T-cell (primary cell): Measurements from ENCODE around the gene HOXA3. TPM values are rescaled to one million over a fixed set of nuclear protein-coding genes. Genes with fewer than 3 reads are reported as not detected.

ENCODE experiments used
- ATAC-seq, 4 experiments: fragments of 200-7000 bp in 3 of 4; fragments of 150-1000 bp in 1 of 4; cut with Tn5 transposase; replicated peaks in 1 of 4; 1 replicate in 3 of 4; 2 replicates in 1 of 4; pipeline ENCODE4 v1.10.0; 2021; ENCODE audit warnings: moderate library complexity in 3 of 4, mild to moderate bottlenecking in 2 of 4, moderate number of reproducible peaks in 1 of 4
- CTCF ChIA-PET, 2 donors: fragments of 300-600 bp; sonication (Branson Sonifier 250); formaldehyde crosslinking; loops; one replicate each; lab custom pipeline; 2022; ENCODE audit warnings: antibody characterized with exemption in 2 of 2; lab: Charles Lee
- POLR2A ChIA-PET, 2 donors: fragments of 300-600 bp; sonication (Branson Sonifier 250); formaldehyde crosslinking; loops; one replicate each; lab custom pipeline; 2022; ENCODE audit warnings: antibody characterized with exemption in 2 of 2; lab: Charles Lee
- DNase-seq, 35 experiments: peaks; one replicate each; pipeline versions ENCODE4 v3.0.0 to v3.0.0-alpha.2; 2013 to 2023
- H3K27ac ChIP-seq: one replicate; pipeline ENCODE4 v1.5.1; 2013; ENCODE audit warnings: low read length
- H3K27me3 ChIP-seq, 2 experiments: replicated peaks in 1 of 2; 1 replicate in 1 of 2; 2 replicates in 1 of 2; pipeline versions ENCODE4 v1.6.1 to v1.7.0; 2013; ENCODE audit warnings: low read length in 1 of 2, mixed read lengths in 1 of 2; ENCODE audit not compliant: control insufficient read depth in 2 of 2, insufficient read depth in 2 of 2; ENCODE audit errors: extremely low read depth in 1 of 2
- H3K36me3 ChIP-seq, 2 donors: 1 replicate in 1 of 2; 2 replicates in 1 of 2; pipeline versions ENCODE4 v1.6.1 to v1.7.0; 2013; ENCODE audit warnings: low read length in 1 of 2; ENCODE audit not compliant: control insufficient read depth in 2 of 2, insufficient read depth in 1 of 2; ENCODE audit errors: extremely low read depth in 1 of 2
- H3K4me1 ChIP-seq, 2 experiments: 1 replicate in 1 of 2; 2 replicates in 1 of 2; pipeline versions ENCODE4 v1.6.1 to v1.7.0; 2013; ENCODE audit warnings: low read length in 2 of 2, mixed read lengths in 1 of 2; ENCODE audit not compliant: insufficient read depth in 2 of 2, control insufficient read depth in 1 of 2; ENCODE audit errors: extremely low read depth in 1 of 2
- H3K4me3 ChIP-seq, 2 donors: 1 replicate in 1 of 2; 2 replicates in 1 of 2; pipeline versions ENCODE4 v1.5.1 to v1.7.0; 2013; ENCODE audit warnings: mild to moderate bottlenecking in 2 of 2, low read length in 1 of 2, moderate library complexity in 1 of 2; ENCODE audit not compliant: control insufficient read depth in 1 of 2; ENCODE audit errors: extremely low read depth in 1 of 2
- H3K9me3 ChIP-seq: 2 replicates; pipeline ENCODE4 v1.7.0; 2013
- H3K27ac Mint-ChIP-seq, 2 donors: one replicate each; pipeline ENCODE4 v1.8.0; 2020 to 2021; ENCODE audit warnings: mild to moderate bottlenecking in 2 of 2, mixed read lengths in 2 of 2
- H3K27me3 Mint-ChIP-seq, 2 donors: one replicate each; pipeline ENCODE4 v1.8.0; 2021 to 2022; ENCODE audit warnings: mixed read lengths in 2 of 2
- H3K36me3 Mint-ChIP-seq: one replicate; pipeline ENCODE4 v1.8.0; 2021; ENCODE audit warnings: mixed read lengths
- H3K4me1 Mint-ChIP-seq, 3 donors: one replicate each; pipeline ENCODE4 v1.8.0; 2020 to 2022; ENCODE audit warnings: mixed read lengths in 3 of 3, mild to moderate bottlenecking in 1 of 3
- H3K4me3 Mint-ChIP-seq, 3 donors: one replicate each; pipeline ENCODE4 v1.8.0; 2020 to 2022; ENCODE audit warnings: mild to moderate bottlenecking in 3 of 3, mixed read lengths in 3 of 3, moderate library complexity in 3 of 3
- H3K9me3 Mint-ChIP-seq, 3 donors: one replicate each; pipeline ENCODE4 v1.8.0; 2020 to 2022; ENCODE audit warnings: mixed read lengths in 3 of 3
- WGBS: methylation state at CpG from one replicate; pipeline ENCODE4 v1.1.5; 2013; ENCODE audit warnings: missing lambda C conversion rate; ENCODE audit not compliant: insufficient coverage; 5-methylcytosine and 5-hydroxymethylcytosine counted together
- total RNA-seq, 35 experiments: library from RNA in 6 of 35; stranded (reverse) in 6 of 35; fragments of 120-200 nt in 1 of 35; gene quantifications; one replicate each; pipeline versions ENCODE4 v1.2.1 to v1.2.4 and lab custom pipeline; 2013 to 2026

The HOXA3 gene
- total RNA-seq, 5 donors from 2014 or later (not counting 1 experiment from before 2014, with no cell fraction given) = 0.79 to 1.4 TPM; not detected in 3

DNA sequence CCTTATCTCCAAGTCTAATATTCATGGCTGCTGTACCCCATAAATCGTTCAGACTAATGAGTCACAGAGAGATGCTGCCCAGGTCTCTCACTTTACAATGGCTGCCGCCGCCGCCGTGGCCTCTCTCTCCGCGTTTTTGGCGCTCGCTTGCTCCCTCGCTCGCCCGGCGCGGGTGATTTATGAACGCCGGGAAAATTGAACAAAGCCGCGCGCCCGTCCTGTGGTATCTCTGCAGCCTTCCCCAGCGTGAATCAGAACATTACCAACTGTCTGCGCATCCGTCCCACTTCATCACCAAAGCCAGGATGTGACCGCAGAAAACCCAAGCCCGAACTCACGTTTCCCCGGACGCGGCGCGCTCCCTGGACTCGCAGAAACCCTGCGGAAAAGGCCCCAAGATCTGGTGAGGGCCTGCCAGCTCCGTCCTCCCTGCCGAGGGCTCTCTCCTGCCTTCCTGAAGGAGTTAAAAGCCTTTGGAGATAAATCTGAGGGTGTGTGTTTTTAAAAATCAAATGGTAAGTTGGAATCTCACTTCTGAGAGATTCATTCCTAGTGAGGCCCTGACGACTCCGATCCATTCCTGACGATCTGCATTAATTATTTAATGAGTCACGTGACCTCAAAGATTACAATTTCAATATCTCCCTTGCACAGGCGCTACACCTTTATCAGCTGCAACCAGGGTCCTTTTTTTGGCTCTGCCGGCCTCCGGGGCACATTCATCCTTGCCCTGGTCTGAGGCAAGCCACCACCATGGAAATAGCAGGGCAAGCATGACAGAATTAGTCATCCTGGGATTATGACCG, 28.1 kb downstream of the HOXA3 start:
- H3K36me3 ChIP-seq = no peaks in the 10 kb centered on the region
- no peak overlapping the region for H3K4me3 ChIP-seq
- H3K27me3 ChIP-seq = peaks cover 0 to 28% of the 10 kb centered on the region in 2 experiments
- peaks cover 4 to 43% of the 10 kb centered on the region in 2 donors for H3K27me3 Mint-ChIP-seq
- ChIA-PET CTCF (no interaction called here), POLR2A (no interaction called here)
- DNase-seq = no peak
- no peaks in the 10 kb centered on the region for H3K9me3 ChIP-seq
- H3K36me3 Mint-ChIP-seq = no peaks in the 10 kb centered on the region
- no peaks in the 10 kb centered on the region for H3K9me3 Mint-ChIP-seq
- 97% methylated on average over 29 of the region's 43 CpGs for WGBS
- H3K27ac ChIP-seq = no peak overlapping the region
- H3K4me1 Mint-ChIP-seq = peaks cover 0 to 1% (median 0%) of the 10 kb centered on the region in 3 donors
- H3K4me1 ChIP-seq = no peaks in the 10 kb centered on the region
- ATAC-seq = no peak
- H3K27ac Mint-ChIP-seq = no peak overlapping the region
- H3K4me3 Mint-ChIP-seq = no peak overlapping the region

DNA sequence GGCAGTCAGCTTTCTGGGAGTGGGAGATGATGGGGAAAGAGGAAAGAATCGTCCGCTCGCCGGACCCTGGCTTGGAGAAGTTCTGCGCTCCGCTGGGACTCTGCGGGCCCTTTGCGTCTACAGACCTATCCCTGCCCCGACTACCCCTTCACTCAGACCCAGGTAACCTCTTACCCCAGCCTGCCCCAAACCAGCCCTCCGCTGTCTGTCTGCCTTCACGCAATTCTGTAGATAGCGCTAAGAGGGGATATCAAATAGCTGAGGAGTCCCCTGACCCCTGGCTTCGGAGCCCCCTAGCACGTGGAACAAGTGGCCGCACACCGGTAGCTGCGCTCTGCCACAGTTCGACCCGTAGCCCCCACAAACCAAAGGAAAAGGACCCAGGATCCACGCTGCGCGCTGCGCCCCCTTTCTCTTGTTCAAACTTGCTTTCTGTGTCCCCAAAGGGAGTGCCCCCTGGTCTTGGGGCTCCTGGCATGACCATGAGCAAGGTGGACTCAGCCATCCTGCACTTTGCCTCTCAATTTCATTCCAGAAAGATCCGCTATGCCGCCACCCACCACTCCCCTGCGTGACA, 28.8 kb downstream of the HOXA3 start:
- CTCF ChIA-PET = no interaction called here
- Histone ChIP-seq H3K27me3 (peaks cover 0 to 25% of the 10 kb centered on the region in 2 experiments), H3K4me1 (no peaks in the 10 kb centered on the region), H3K4me3 (no peak overlapping the region), H3K36me3 (no peaks in the 10 kb centered on the region), H3K27ac (no peak overlapping the region), H3K9me3 (no peaks in the 10 kb centered on the region)
- ATAC-seq (no peak), DNase-seq (no peak)
- POLR2A ChIA-PET = no interaction called here
- Mint-ChIP-seq H3K27me3 (peaks cover 4 to 37% of the 10 kb centered on the region in 2 donors), H3K4me3 (no peak overlapping the region), H3K9me3 (no peaks in the 10 kb centered on the region), H3K4me1 (no peaks in the 10 kb centered on the region), H3K36me3 (no peaks in the 10 kb centered on the region), H3K27ac (no peak overlapping the region)
- 98% methylated on average over 9 of the region's 26 CpGs for WGBS

DNA sequence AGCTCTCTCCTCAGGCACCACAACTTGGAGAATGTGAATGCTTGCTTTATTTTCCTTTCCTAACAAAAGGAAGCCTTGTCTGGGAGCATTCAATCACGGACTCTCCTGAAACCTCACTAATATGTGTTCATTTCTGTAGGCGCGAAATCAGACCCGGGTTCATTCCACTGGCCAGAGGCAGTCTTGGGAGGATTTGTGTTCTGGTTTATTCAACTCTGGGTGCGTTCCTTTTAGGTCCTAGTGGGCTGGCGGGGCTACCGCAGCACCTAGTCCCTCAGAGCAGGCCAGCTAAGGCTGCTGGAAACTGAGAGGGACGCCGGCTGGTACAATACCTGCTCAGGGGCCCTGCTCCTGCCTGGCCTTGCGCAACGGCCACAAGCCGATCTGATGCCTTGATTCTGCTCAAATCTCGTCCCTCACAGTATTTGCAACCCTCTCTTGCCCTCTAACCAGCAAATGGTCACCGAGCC, 29.3 kb downstream of the HOXA3 start:
- Histone ChIP-seq H3K27ac (no peak overlapping the region), H3K9me3 (no peaks in the 10 kb centered on the region), H3K4me1 (no peaks in the 10 kb centered on the region), H3K27me3 (peaks cover 0 to 28% of the 10 kb centered on the region in 2 experiments), H3K4me3 (no peak overlapping the region), H3K36me3 (no peaks in the 10 kb centered on the region)
- DNase-seq (no peak), ATAC-seq (no peak)
- no peaks in the 10 kb centered on the region for H3K9me3 Mint-ChIP-seq
- WGBS = 91% methylated on average over 8 of the region's 14 CpGs
- H3K4me3 Mint-ChIP-seq = no peak overlapping the region
- peaks cover 4 to 37% of the 10 kb centered on the region in 2 donors for H3K27me3 Mint-ChIP-seq
- H3K4me1 Mint-ChIP-seq = no peaks in the 10 kb centered on the region
- POLR2A ChIA-PET = no interaction called here
- H3K36me3 Mint-ChIP-seq = no peaks in the 10 kb centered on the region
- CTCF ChIA-PET = no interaction called here
- H3K27ac Mint-ChIP-seq = no peak overlapping the region

DNA sequence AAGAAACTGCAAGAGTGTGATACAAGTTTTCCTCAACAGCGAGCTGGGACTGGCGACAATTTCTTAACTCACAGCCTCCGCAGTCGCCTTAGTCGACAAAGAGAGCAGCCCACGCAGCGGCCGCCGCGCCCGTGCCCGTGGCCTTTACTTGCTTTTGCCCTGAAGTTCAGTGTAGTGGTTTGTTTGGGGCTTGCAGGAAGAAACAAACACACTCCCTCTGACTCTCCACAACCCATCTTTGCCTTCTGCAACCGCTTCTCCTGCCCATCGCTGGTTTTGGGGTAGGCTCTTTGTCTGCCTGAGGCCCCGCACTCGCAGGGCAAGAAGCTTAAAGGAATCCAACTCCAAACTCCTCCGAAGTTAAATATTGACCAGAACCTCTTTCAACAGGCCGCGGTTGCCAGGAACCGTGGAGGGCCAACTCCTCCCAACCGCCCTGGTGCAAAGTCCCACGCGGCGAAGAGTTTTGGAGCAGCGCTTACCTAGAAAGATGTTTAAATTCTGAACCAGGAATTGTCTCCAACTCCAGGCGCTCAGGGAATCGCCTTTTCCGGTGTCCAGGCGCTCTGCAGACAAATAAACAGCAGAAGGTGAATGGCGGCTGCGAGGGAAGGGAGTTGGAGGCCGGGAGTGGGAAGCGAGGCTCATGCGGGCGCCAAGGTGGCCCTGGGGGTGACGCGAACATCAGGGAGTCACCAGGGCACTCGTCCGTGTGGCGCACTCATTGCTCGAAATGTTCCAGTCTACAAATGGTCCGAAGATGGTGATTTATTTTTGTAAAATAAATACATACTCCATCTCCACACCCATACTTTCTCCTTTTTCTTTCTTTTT, 30.1 kb downstream of the HOXA3 start:
- Histone ChIP-seq H3K4me3 (no peak overlapping the region), H3K36me3 (no peaks in the 10 kb centered on the region), H3K27me3 (peaks cover 0 to 36% of the 10 kb centered on the region in 2 experiments), H3K4me1 (no peaks in the 10 kb centered on the region), H3K9me3 (no peaks in the 10 kb centered on the region), H3K27ac (no peak overlapping the region)
- Mint-ChIP-seq H3K27ac (no peak overlapping the region), H3K4me3 (no peak overlapping the region), H3K4me1 (no peaks in the 10 kb centered on the region), H3K27me3 (peaks cover 4 to 31% of the 10 kb centered on the region in 2 donors), H3K36me3 (no peaks in the 10 kb centered on the region), H3K9me3 (no peaks in the 10 kb centered on the region)
- 88% methylated on average over 15 of the region's 42 CpGs for WGBS
- ATAC-seq (no peak), DNase-seq (no peak)
- CTCF ChIA-PET = no interaction called here
- POLR2A ChIA-PET = no interaction called here

DNA sequence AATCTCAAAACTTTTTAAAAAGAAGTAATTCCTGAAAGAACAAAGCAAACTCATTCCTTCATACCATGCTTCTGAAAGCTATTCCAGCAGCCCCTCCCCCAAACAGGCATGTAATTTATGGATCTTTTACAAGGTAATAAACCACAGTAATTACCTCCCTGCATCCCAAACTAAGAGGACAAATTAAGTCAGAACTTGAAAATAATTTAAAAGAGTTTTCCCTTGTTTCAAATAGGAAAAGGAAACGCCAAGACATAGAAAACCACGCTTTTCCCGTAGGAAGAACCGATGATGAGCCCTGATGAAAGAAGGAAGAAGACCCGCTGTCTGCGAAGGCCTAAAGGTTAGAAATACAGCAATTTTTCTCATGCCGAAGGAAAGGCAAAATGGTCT, 30.7 kb downstream of the HOXA3 start:
- no peak for DNase-seq
- Mint-ChIP-seq H3K27ac (no peak overlapping the region), H3K4me3 (no peak overlapping the region), H3K36me3 (no peaks in the 10 kb centered on the region), H3K4me1 (no peaks in the 10 kb centered on the region), H3K27me3 (peaks cover 4 to 30% of the 10 kb centered on the region in 2 donors), H3K9me3 (no peaks in the 10 kb centered on the region)
- WGBS = 81% methylated on average over 7 of the region's 7 CpGs
- ATAC-seq = no peak
- H3K9me3 ChIP-seq = no peaks in the 10 kb centered on the region
- ChIA-PET CTCF (interaction anchor here in 1 of 2 donors (0.8 kb wide), 1 partner anchor 1464 kb away, joined by 4 read pairs; no protein-coding TSS in a partner anchor), POLR2A (no interaction called here)
- H3K36me3 ChIP-seq = no peaks in the 10 kb centered on the region
- no peaks in the 10 kb centered on the region for H3K4me1 ChIP-seq
- H3K4me3 ChIP-seq = no peak overlapping the region
- no peak overlapping the region for H3K27ac ChIP-seq
- peaks cover 0 to 41% of the 10 kb centered on the region in 2 experiments for H3K27me3 ChIP-seq

DNA sequence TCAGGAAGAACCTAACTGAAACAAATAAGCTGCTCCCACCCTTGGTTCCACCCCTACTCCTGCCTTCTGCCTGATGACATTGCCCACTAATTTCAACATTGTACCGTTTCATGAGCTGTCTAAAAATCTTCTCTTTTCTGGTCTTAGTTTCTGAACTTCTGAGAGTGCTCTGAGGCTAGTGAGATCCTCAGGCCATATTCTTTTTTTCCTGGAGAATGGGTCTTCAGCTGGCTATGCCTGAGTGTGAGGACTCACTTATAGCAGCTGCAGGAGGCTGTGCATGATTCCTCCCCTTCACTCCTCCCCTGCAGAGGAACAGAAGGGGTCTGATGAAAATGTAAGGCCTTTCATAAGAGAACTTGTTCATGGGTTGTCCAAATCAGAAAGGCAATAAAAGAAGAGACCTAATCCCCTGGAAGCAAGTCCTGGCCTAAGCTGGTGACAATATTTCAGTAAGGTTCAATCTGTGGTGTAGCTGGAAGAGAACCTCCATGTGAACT, 32.9 kb downstream of the HOXA3 start:
- H3K4me3 Mint-ChIP-seq = no peak overlapping the region
- H3K27ac Mint-ChIP-seq = no peak overlapping the region
- POLR2A ChIA-PET = interaction anchor here in 1 of 2 donors (1.1 kb wide), 1 partner anchor 20 kb away, joined by 3 read pairs; no protein-coding TSS in a partner anchor
- Histone ChIP-seq H3K9me3 (no peaks in the 10 kb centered on the region), H3K4me3 (no peak overlapping the region), H3K36me3 (no peaks in the 10 kb centered on the region), H3K27me3 (peaks cover 0 to 48% of the 10 kb centered on the region in 2 experiments), H3K4me1 (no peaks in the 10 kb centered on the region), H3K27ac (no peak overlapping the region)
- no peaks in the 10 kb centered on the region for H3K4me1 Mint-ChIP-seq
- H3K36me3 Mint-ChIP-seq = no peaks in the 10 kb centered on the region
- no peaks in the 10 kb centered on the region for H3K9me3 Mint-ChIP-seq
- CTCF ChIA-PET = no interaction called here
- no CpG with 5 or more reads among the region's 1 CpG for WGBS
- peaks cover 1 to 11% of the 10 kb centered on the region in 2 donors for H3K27me3 Mint-ChIP-seq
- ATAC-seq (no peak), DNase-seq (no peak)
